HepG2 (cell line): ENCODE results near the gene TMEM240. TPM values are rescaled to one million over a fixed set of nuclear protein-coding genes. Genes with fewer than 3 reads are reported as not detected.
"Not testable (repeated sequence)": the region's sequence is repeated elsewhere in the genome, so short reads cannot be mapped to it uniquely, and the experiment has no call there.

Experiments used
- ATAC-seq: fragments of 200-7000 bp; cut with Tn5 transposase; 3 replicates; pipeline ENCODE4 v1.9.1; 2020; ENCODE audit warnings: mild to moderate bottlenecking, moderate library complexity
- BruUV-seq: library from RNA; stranded (reverse); fragments of 400-500 nt; replicated peaks from 2 replicates; lab custom pipeline; 2021; lab: Mats Ljungman, UMichigan
- CTCF ChIA-PET: fragments of 300-600 bp; formaldehyde crosslinking; extraction: SDS; loops from one replicate; lab custom pipeline; 2021; ENCODE audit warnings: low total read pairs, inconsistent platforms, low intra/inter-chr PET ratio; lab: Yijun Ruan, JAX
- POLR2A ChIA-PET: fragments of 350-600 bp; sonication (Branson Sonifier 250); formaldehyde crosslinking; loops from one replicate; lab custom pipeline; 2020; ENCODE audit warnings: antibody characterized with exemption, inconsistent platforms; lab: Yijun Ruan, JAX
- DNase-seq: peaks from one replicate; pipeline ENCODE4 v3.0.0-alpha.2; 2015; ENCODE audit warnings: low spot score
- FAIRE-seq: peaks from 3 replicates; lab custom pipeline; 2011; peaks lifted over from hg19 to GRCh38; lab: Jason Lieb, UNC
- H2AFZ ChIP-seq: one replicate; pipeline ENCODE4 v1.6.1; 2011; ENCODE audit warnings: low read length, inconsistent platforms
- H3K27ac ChIP-seq: fragments of 300-600 bp; 3 replicates; pipeline ENCODE4 v1.8.0; 2011; ENCODE audit warnings: mixed run types, mild to moderate bottlenecking, mixed read lengths, low read length, inconsistent platforms; ENCODE audit not compliant: insufficient read depth; ENCODE audit errors: extremely low read length
- H3K27me3 ChIP-seq, 2 experiments: fragments of 200-600 bp in 1 of 2; 2 replicates in 1 of 2; 3 replicates in 1 of 2; pipeline versions ENCODE4 v1.6.0 to v1.8.0; 2011; ENCODE audit warnings: low read length in 2 of 2, mild to moderate bottlenecking in 2 of 2, moderate library complexity in 2 of 2, inconsistent platforms in 1 of 2; ENCODE audit not compliant: insufficient read depth in 2 of 2, control insufficient read depth in 1 of 2
- H3K36me3 ChIP-seq, 2 experiments: fragments of 200-600 bp in 1 of 2; replicated peaks in 1 of 2; 2 replicates in 1 of 2; 3 replicates in 1 of 2; pipeline versions ENCODE4 v1.5.1 to v1.8.0; 2011; ENCODE audit warnings: low read length in 2 of 2, inconsistent platforms in 1 of 2; ENCODE audit not compliant: insufficient read depth in 2 of 2, control insufficient read depth in 1 of 2
- H3K4me1 ChIP-seq: 2 replicates; pipeline ENCODE4 v1.5.1; 2012; ENCODE audit warnings: low read length, inconsistent platforms; ENCODE audit not compliant: insufficient read depth
- H3K4me2 ChIP-seq: 2 replicates; pipeline ENCODE4 v1.6.0; 2011; ENCODE audit warnings: low read depth, low read length, inconsistent platforms
- H3K4me3 ChIP-seq, 3 experiments: fragments of 200-600 bp in 1 of 3; sonication (generic), shearing (Covaris generic) in 1 of 3; replicated peaks in 1 of 3; 2 replicates each; pipeline ENCODE4 v1.5.1; 2011 to 2016; ENCODE audit warnings: low read length in 3 of 3, inconsistent platforms in 2 of 3, low read depth in 2 of 3, mild to moderate bottlenecking in 2 of 3, control low read depth in 1 of 3, mixed read lengths in 1 of 3; ENCODE audit not compliant: insufficient read depth in 1 of 3
- H3K79me2 ChIP-seq: one replicate; pipeline ENCODE4 v1.6.1; 2011; ENCODE audit warnings: low read length, inconsistent platforms; ENCODE audit not compliant: insufficient read depth
- H3K9ac ChIP-seq: 2 replicates; pipeline ENCODE4 v1.6.0; 2011; ENCODE audit warnings: mild to moderate bottlenecking, low read depth, low read length, inconsistent platforms; ENCODE audit not compliant: insufficient read depth
- H3K9me3 ChIP-seq: 2 replicates; pipeline ENCODE4 v1.5.1; 2012; ENCODE audit warnings: mild to moderate bottlenecking, low read length
- H4K20me1 ChIP-seq: 2 replicates; pipeline ENCODE4 v1.6.0; 2011; ENCODE audit warnings: inconsistent platforms, mild to moderate bottlenecking, low read length, moderate library complexity; ENCODE audit not compliant: insufficient read depth
- IRF9 ChIP-seq: sonication (generic); formaldehyde crosslinking; IDR thresholded peaks from 2 replicates; pipeline ENCODE4 v1.8.0; 2022; ENCODE audit warnings: missing genetic modification reagents, mild to moderate bottlenecking, borderline replicate concordance
- KDM6A ChIP-seq: IDR thresholded peaks from 2 replicates; pipeline ENCODE4 v1.6.1; 2016; ENCODE audit warnings: low read depth
- SNRNP70 ChIP-seq: fragments of 200-400 bp; formaldehyde crosslinking; IDR thresholded peaks from 2 replicates; pipeline ENCODE4 v1.6.1; 2017; ENCODE audit warnings: mild to moderate bottlenecking, low read depth, low read length, moderate library complexity
- THAP7 ChIP-seq: sonication (generic); formaldehyde crosslinking; IDR thresholded peaks from 2 replicates; pipeline ENCODE4 v1.8.1; 2023; ENCODE audit warnings: mild to moderate bottlenecking, missing genetic modification reagents
- ZC3H4 ChIP-seq: sonication (generic); formaldehyde crosslinking; IDR thresholded peaks from 2 replicates; pipeline ENCODE4 v1.4.0; 2020; ENCODE audit warnings: missing genetic modification reagents, borderline replicate concordance
- ZNF20 ChIP-seq: sonication (generic); formaldehyde crosslinking; IDR thresholded peaks from 2 replicates; pipeline ENCODE4 v1.4.0; 2020; ENCODE audit warnings: mild to moderate bottlenecking, moderate library complexity, missing genetic modification reagents
- ZSCAN20 ChIP-seq: sonication (generic); formaldehyde crosslinking; IDR thresholded peaks from 2 replicates; pipeline ENCODE4 v1.4.0; 2020; ENCODE audit warnings: missing genetic modification reagents, mild to moderate bottlenecking, borderline replicate concordance
- WGBS: methylation state at CpG from one replicate; pipeline ENCODE4 v1.1.6; 2017; ENCODE audit warnings: low lambda C conversion rate; 5-methylcytosine and 5-hydroxymethylcytosine counted together
- in situ Hi-C: cut with HindIII; loops from 2 replicates; pipeline ENCODE4 v1.10.0; 2017; ENCODE audit warnings: low pct_unique_long_range_greater_than_20kb; ENCODE audit not compliant: extremely low pct_ligation_motif_present
- intact Hi-C: fragments of 100-400 bp; cut with micrococcal nuclease; formaldehyde crosslinking; loops from one replicate; pipeline ENCODE4 v1.10.0; 2022; ENCODE audit not compliant: unreplicated experiment
- polyA plus RNA-seq, 8 experiments: library from polyadenylated mRNA; depleted of rRNA in 3 of 8; stranded (reverse) in 7 of 8; unstranded in 1 of 8; fragments of >200 nt; fragmentation: Illumina TruSeq in 4 of 8; extraction: Trizol in 4 of 8; gene quantifications; 2 replicates each; pipeline versions ENCODE4 v1.2.1 to v1.2.3, GENCODE V29; 2011 to 2016; ENCODE audit warnings: low read depth in 4 of 8, missing spikeins in 1 of 8, mixed read lengths in 1 of 8; ENCODE audit not compliant: insufficient read depth in 1 of 8
- total RNA-seq, 5 experiments: library from RNA; depleted of rRNA; stranded (reverse); fragments of >200 nt; fragmentation: Illumina TruSeq; extraction: Trizol; gene quantifications; 2 replicates each; pipeline ENCODE4 v1.2.3, GENCODE V29; 2016; ENCODE audit warnings: low read depth in 1 of 5

TMEM240 gene
- total and polyA plus RNA-seq, 2 of the 13 experiments (the other 11 are each of a cell fraction or from before 2014, with no cell fraction given): 0.17 TPM; not detected in 1

- CTCF ChIA-PET: no interaction called here
- Histone ChIP-seq H3K27me3 (no peaks in the 10 kb centered on the region), H3K27ac (no peak overlapping the region), H3K9me3 (no peaks in the 10 kb centered on the region), H3K4me3 (no peak overlapping the region), H2AFZ (no peak overlapping the region), H3K4me1 (no peaks in the 10 kb centered on the region), H3K79me2 (no peaks in the 10 kb centered on the region), H3K36me3 (peaks cover 19 to 28% of the 10 kb centered on the region in 2 experiments; a peak in 4 of 5 replicates), H3K4me2 (no peak overlapping the region), H4K20me1 (no peaks in the 10 kb centered on the region), H3K9ac (no peak overlapping the region)
- intact Hi-C loops: no loop called here
- TF ChIP-seq ZSCAN20: no peak
- no peak for TF ChIP-seq SNRNP70
- no peak for TF ChIP-seq ZC3H4 (CRISPR knock-in tag)
- TF ChIP-seq ZNF20 (CRISPR knock-in tag): no peak
- no peak for TF ChIP-seq THAP7 (CRISPR knock-in tag)
- no peak for TF ChIP-seq KDM6A (CRISPR knock-in tag)
- no peak for TF ChIP-seq IRF9 (CRISPR knock-in tag)
- no peak for FAIRE-seq
- POLR2A ChIA-PET: no interaction called here
- no peak for DNase-seq
- 93% methylated on average over 24 of the region's 31 CpGs for WGBS
- no peak for ATAC-seq
- BruUV-seq: no TSS peak
- in situ Hi-C loops: no loop called here
Measured at GRCh38 chr1:1527092-1527816, 13.2 kb downstream of the TMEM240 start.

DNA sequence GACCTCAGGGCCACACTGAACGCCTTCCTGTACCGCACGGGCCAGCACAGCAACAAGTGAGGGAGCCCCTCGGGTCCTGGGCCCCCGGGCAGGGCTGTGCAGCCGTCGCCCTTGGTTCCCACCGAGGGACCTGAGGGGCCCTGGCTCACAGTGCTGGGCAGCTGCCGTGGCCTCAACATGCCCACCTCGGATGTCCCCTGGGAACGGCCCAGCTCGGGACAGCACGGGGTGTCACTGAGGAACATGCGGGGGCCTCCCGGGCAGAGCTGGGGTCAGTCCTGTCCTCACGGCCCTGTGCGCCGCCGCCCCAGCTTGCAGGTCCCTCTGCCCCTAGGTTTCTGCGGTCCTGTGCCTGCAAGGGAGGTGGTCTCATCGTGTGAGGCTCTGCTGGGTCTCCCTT, 13.9 kb downstream of the TMEM240 start:
- H3K4me3 ChIP-seq, intact Hi-C loops, in situ Hi-C loops, H2AFZ ChIP-seq, ATAC-seq, H3K9ac ChIP-seq, H3K4me1 ChIP-seq, H3K27me3 ChIP-seq, H3K9me3 ChIP-seq, DNase-seq, H3K27ac ChIP-seq, FAIRE-seq, POLR2A ChIA-PET, H3K79me2 ChIP-seq, BruUV-seq, H4K20me1 ChIP-seq, H3K4me2 ChIP-seq, CTCF ChIA-PET: not testable (repeated sequence)
- peaks cover 19 to 33% of the 10 kb centered on the region in 2 experiments; a peak in 4 of 5 replicates for H3K36me3 ChIP-seq
- WGBS: 94% methylated on average over 11 of the region's 21 CpGs

GRCh38 chr1:1524750-1525383, 15.6 kb downstream of the TMEM240 start:
- DNase-seq, H2AFZ ChIP-seq, H3K79me2 ChIP-seq, H3K27me3 ChIP-seq, H4K20me1 ChIP-seq, in situ Hi-C loops, H3K9me3 ChIP-seq, H3K27ac ChIP-seq, CTCF ChIA-PET, ATAC-seq, FAIRE-seq, BruUV-seq, intact Hi-C loops, H3K9ac ChIP-seq, H3K4me1 ChIP-seq, POLR2A ChIA-PET, H3K4me2 ChIP-seq, H3K4me3 ChIP-seq: not testable (repeated sequence)
- peaks cover 20 to 38% of the 10 kb centered on the region in 2 experiments; a peak in 4 of 5 replicates for H3K36me3 ChIP-seq
- WGBS: 98% methylated on average over 20 of the region's 30 CpGs
